DMS153 treated with DMSO at 0.1 percent for 48 hours (cell line): ENCODE data around the gene SCO2.

Source experiments
- DNase-seq: peaks from one replicate; lab custom pipeline; 2025; ENCODE audit not compliant: unreplicated experiment; lab: John Stamatoyannopoulos, UW

SCO2 gene

DNA sequence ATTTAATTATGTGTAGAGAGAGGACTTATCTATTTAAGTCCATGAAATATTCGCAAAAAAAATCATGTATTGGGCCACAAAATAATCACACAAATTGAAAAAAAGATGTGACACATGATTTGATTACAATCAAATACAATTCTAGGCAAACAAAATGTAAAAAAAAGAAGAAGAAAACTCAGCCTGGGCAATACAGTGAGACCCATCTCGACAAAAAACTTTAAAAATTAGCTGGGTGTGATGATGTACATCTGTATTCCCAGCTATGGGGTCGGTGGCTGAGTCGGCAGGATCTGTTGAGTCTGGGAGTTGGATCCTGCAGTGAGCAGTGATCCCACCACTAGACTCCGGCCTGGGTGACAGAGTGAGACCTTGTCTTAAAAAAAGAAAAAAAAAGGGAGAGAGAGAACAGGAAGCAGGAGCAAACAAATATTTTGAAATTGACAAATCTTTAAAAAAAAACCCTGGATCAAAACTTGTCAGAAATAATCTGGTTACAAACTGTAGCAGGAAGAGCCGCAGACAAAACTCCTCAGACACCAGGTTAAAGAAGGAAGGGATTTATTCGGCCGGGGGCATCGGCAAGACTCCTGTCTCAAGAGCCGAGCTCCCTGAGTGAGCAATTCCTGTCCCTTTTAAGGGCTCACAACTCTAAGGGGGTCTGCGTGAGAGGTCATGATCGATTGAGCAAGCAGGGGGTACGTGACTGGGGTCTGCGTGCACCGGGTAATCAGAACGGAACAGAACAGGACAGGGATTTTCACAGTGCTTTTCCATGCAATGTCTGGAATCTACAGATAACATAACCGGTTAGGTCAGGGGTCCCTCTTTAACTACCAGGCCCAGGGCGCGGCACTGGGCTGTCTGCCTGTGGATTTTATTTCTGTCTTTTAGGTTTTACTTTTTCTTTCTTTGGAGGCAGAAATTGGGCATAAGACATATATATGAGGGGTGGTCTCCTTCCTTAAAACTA is 7.7 kb upstream of the SCO2 start:
- no peak for DNase-seq

- DNase-seq: peak; percentile 11
These were observed 6.7 kb upstream of the SCO2 start for GRCh38 chr22:50531962-50532674.

GRCh38 chr22:50531546-50531961 is 6.2 kb upstream of the SCO2 start:
- DNase-seq: no peak

- peak; percentile 50 for DNase-seq
These were observed 5.6 kb upstream of the SCO2 start for GRCh38 chr22:50530877-50531545.

DNA sequence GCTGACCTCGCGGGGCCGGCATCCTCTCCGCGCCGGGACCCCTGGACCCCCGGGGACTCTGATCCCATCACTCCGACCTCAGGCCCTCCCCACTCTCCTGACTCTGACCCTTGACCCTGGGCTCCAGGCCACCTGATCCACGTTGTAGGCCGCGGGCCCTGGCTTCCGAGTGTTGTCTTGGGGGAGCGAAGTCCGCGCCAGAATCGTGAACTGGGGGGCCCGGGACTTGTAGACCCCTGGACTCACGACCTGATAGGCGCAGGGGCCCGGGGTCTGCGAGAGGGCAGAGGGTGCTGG is 5.1 kb upstream of the SCO2 start:
- no peak for DNase-seq

DNA sequence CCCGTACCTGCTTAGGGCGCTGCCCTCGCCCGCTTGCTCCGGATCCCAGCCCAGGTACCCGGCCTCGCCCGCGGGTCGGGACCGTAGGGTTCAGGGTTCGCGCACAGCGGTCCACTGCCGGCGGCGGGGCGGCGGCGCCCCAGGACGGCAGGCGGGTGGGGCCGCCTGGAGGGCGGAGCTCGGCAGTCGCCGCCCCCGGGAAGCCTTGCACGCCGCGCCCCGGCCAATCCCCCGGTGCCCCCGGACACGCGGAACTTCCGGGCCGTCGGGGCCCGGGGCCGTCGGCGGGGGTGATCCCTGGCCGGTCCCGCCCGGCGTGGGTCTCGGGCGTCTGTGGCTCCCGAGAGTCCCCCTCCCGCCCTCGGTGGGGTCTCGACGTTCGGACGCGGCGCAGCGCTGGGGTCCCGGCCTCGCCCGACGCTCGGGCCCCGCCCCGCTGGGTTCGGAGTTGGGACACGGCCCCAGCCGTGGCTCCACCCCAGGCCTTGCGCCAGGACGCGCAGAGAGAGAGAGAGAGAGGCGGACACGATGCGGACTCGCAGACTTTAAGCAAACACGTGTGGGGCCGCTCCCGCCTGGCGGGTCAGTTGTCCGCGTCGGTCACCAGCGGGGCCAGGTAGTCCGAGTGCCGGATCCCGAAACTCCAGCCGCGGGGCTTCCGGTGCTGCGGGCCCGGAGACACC is 4.6 kb upstream of the SCO2 start, which contains the start of gene TYMP:
TSS of gene TYMP (minus strand) at position 116 of the 683 bp plus-strand sequence. CDS start 303 bp downstream, outside the sequence.
- DNase-seq: no peak

DNA sequence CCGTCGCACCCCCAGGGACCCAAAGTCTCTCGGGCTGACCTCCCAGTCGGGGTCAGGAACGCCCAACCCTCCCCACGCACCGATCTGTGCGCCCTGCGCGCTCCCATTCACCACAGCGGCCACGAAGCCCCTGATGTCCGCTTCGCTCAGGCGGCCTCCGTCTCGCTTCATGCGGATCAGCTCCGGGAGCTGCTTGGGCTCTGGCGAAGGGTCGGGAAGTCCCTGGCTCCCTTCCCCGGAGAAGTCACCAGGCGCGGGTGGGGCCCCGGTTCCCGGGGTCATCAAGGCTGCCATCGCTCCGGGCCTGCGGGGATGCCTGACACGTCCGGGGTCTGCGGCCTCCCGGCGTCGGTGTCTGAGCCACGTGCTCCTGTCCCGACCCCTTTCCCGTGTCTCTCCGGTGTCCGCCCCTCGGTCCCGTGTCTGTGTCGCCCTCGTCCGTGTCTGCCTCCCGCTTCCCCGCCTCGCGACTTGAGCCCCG is 4.1 kb upstream of the SCO2 start:
- DNase-seq: no peak

GRCh38 chr22:50528682-50529415 is 3.5 kb upstream of the SCO2 start:
- no peak for DNase-seq

DNA sequence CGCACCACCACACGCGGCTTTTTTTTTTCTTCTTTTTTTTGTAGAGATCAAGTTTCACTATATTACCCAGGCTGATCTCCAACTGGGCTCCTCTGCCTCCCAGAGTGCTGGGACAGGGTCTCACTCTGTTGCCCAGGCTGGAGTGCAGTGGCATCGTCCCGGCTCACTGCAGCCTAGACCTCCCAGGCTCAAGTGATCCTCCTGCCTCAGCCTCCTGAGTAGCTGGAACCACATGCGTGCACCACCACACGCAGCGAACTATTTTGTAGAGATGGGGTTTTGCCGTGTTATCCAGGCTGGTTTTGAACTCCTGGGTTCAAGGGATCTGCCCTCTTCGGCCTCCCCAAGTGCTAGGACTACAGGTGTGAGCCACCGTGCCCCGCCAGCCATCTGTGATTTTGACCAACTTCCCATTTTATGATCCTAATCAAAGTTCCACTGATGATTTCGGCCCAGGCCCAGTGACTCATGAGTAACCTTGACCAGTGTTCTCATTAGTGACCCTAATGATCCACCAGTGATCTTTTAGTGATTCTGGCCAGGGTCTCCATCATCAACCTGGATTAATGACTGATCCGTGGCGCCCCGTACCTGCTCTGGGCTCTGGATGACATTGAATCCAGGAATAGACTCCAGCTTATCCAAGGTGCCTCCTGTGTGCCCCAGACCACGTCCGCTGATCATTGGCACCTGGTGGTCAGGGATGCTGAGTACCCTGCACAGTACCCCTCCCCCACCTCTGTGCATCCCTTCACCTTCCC is 2.7 kb upstream of the SCO2 start:
- DNase-seq: no peak

GRCh38 chr22:50526834-50527801 is 1.7 kb upstream of the SCO2 start:
- peak; percentile 7 for DNase-seq

DNA sequence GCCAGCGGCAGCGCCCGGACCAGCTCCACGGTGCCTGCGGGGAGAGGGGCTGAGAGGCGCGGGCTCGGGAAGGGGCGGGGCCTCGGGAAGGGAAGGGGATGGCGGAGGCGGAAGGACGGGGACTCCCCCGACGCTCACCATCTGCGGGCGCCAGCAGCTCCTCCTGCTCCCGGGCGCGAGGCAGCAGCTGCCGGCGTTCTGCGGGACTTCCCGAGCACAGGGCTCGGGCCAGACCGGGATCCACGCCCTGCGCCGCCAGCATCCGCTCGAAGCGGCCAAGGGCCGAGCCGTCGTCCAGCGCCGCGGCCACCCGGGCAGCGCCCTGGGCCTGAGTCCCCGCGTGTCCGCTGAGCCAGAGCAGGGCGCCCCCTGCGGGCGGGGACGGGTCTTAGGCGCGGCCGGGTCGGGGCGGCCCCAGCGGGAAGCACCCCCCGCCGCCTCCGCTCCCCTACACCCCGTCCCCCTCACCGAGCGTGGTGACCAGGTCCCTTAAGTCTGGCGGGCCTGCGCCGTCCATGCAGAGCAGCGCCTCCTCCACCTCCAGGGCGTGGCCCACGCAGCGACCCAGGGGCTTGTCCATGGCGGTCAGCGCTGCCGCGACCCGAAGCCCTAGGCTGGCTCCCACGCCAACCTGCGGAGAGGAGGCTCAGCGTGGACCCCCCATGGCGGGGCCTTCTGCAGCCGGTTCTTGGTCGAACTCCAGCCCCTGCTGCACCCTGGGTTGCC is 873 bp upstream of the SCO2 start:
- peak; percentile 63 for DNase-seq

- no peak for DNase-seq
These were observed 385 bp upstream of the SCO2 start for GRCh38 chr22:50525858-50526107.

GRCh38 chr22:50524676-50525103 is 708 bp downstream of the SCO2 start:
- no peak for DNase-seq

GRCh38 chr22:50523806-50524675 is 1.4 kb downstream of the SCO2 start:
- no peak for DNase-seq

DNA sequence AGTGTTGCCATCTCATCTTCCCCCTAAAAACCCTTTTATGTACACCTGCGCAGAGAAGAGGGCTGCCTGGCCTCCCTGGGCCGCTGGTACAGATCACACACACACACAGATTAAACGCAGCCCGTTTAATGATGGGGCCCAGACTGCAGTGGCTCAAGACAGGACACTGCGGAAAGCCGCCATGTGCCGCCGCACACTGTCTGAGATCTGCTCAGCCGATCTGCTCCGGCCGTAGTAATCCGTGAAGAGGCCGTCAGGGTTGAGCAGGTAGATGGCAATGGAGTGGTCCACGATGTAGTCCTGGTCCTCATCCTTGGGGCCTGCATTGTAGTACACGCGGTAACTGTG is 2.0 kb downstream of the SCO2 start:
- no peak for DNase-seq

GRCh38 chr22:50522806-50523438 is 2.5 kb downstream of the SCO2 start:
- no peak for DNase-seq
